CD1c-positive myeloid dendritic cell (primary cell): Measurements from ENCODE around the gene ZNF316.

Experiments used
- DNase-seq: peaks from one replicate; pipeline ENCODE4 v3.0.0-alpha.2; 2016; ENCODE audit errors: extremely low spot score

The ZNF316 gene

DNA sequence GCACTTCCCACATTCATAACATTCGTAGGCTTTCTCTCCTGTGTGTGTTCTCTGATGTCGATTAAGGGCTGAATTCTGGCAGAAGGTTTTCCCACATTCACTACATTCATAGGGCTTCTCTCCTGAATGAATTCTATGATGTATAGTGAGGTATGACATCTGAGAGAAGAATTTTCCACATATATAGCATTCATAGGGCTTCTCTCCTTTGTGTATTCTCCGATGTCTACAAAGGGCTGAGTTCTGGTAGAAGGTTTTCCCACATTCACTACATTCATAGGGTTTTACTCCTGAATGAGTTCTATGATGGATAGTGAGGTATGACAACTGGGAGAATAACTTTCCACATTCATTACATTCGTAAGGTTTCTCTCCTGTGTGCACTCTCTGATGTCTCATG is 54.0 kb downstream of the ZNF316 start:
- no peak for DNase-seq

GRCh38 chr7:6691609-6692106 is 54.5 kb downstream of the ZNF316 start:
- DNase-seq, result no peak

DNA sequence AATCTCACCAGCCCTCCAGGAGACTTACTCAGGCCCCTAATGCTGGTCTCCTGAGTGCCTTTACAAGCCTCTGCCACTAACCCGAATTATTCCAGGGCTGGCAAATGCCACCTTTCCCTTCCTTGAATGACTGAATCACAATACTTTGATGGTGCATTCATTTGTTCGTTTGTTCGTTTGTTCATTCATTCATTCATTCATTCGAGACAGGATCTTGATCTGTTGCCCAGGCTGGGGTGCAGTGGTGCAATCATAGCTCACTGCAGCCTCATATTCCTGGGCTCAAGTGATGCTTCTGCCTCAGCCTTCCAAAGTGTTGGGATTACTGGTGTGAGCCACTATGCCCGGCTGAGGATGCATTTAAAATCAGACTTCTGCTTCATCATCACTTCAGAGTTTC is 63.7 kb downstream of the ZNF316 start:
- DNase-seq, result no peak

DNA sequence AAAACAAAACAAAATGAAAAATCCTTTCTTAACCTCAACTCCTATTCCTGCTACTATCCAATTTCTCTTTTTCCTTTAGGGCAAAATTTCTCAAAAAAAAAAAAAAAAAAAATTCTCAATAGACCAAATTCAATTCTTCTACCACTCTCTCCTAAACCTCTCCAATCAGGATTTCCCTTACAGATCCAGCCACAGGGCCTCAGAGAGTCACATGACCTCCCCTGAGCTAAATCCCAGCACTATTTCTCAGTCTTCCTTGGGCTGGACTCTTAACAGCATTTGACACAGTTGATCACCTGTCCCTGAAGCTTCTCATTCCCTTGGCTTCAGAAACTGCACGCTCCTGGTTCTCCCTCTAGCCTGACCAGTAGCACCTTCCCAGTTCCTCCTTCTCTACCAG is 64.7 kb downstream of the ZNF316 start:
- no peak for DNase-seq
